HepG2 (cell line): ENCODE results near the gene ZMYM1. TPM values are rescaled to one million over a fixed set of nuclear protein-coding genes. Genes with fewer than 3 reads are reported as not detected.

Source experiments
- BRF2 ChIP-seq: sonication (generic); formaldehyde crosslinking; IDR thresholded peaks from 2 replicates; pipeline ENCODE4 v1.8.1; 2022; ENCODE audit warnings: mild to moderate bottlenecking, missing genetic modification reagents
- DMAP1 ChIP-seq: IDR thresholded peaks from 2 replicates; pipeline ENCODE4 v1.6.1; 2016
- E2F2 ChIP-seq: sonication (generic); formaldehyde crosslinking; IDR thresholded peaks from 2 replicates; pipeline ENCODE4 v1.4.0; 2020; ENCODE audit warnings: missing genetic modification reagents, borderline replicate concordance
- ETV6 ChIP-seq: sonication (generic); formaldehyde crosslinking; conservative IDR thresholded peaks from 2 replicates; pipeline ENCODE4 v1.4.0; 2020; ENCODE audit warnings: missing genetic modification reagents
- HCFC1 ChIP-seq: fragments of 150-350 bp; IDR thresholded peaks from 2 replicates; pipeline ENCODE4 v1.6.1; 2014; ENCODE audit warnings: low read depth, low read length
- KDM2A ChIP-seq: sonication (generic); formaldehyde crosslinking; IDR thresholded peaks from 2 replicates; pipeline ENCODE4 v1.4.0; 2020; ENCODE audit warnings: low read depth, missing genetic modification reagents, borderline replicate concordance
- MXD4 ChIP-seq: IDR thresholded peaks from 2 replicates; pipeline ENCODE4 v1.6.1; 2016; ENCODE audit warnings: mild to moderate bottlenecking, missing biosample characterization, missing genetic modification reagents
- RORA ChIP-seq: sonication (generic); formaldehyde crosslinking; IDR thresholded peaks from 2 replicates; pipeline ENCODE4 v1.5.0; 2020; ENCODE audit warnings: mild to moderate bottlenecking, missing genetic modification reagents, moderate library complexity
- STAT5B ChIP-seq: sonication (generic); formaldehyde crosslinking; IDR thresholded peaks from 2 replicates; pipeline ENCODE4 v1.4.0; 2020; ENCODE audit warnings: missing genetic modification reagents
- STAT6 ChIP-seq: sonication (generic); formaldehyde crosslinking; IDR thresholded peaks from 2 replicates; pipeline ENCODE4 v1.4.0; 2020; ENCODE audit warnings: missing genetic modification reagents, mild to moderate bottlenecking, borderline replicate concordance
- ZBED4 ChIP-seq: sonication (generic); formaldehyde crosslinking; IDR thresholded peaks from 2 replicates; pipeline ENCODE4 v1.4.0; 2020; ENCODE audit warnings: missing genetic modification reagents, borderline replicate concordance
- ZNF101 ChIP-seq: sonication (generic); formaldehyde crosslinking; IDR thresholded peaks from 2 replicates; pipeline ENCODE4 v1.4.0; 2020; ENCODE audit warnings: mild to moderate bottlenecking, low read depth, missing genetic modification reagents, borderline replicate concordance
- ZNF235 ChIP-seq: sonication (generic); formaldehyde crosslinking; IDR thresholded peaks from 2 replicates; pipeline ENCODE4 v1.8.1; 2023; ENCODE audit warnings: mild to moderate bottlenecking, missing genetic modification reagents, borderline replicate concordance
- ZNF274 ChIP-seq: sonication (generic); formaldehyde crosslinking; IDR thresholded peaks from 2 replicates; pipeline ENCODE4 v1.5.1; 2020; ENCODE audit warnings: mild to moderate bottlenecking, missing genetic modification reagents
- ZNF577 ChIP-seq: sonication (generic); formaldehyde crosslinking; IDR thresholded peaks from 2 replicates; pipeline ENCODE4 v1.4.0; 2020; ENCODE audit warnings: mild to moderate bottlenecking, low read depth, missing genetic modification reagents, borderline replicate concordance
- ZNF878 ChIP-seq: sonication (generic); formaldehyde crosslinking; IDR thresholded peaks from 2 replicates; pipeline ENCODE4 v1.8.1; 2023; ENCODE audit warnings: mild to moderate bottlenecking, missing genetic modification reagents, moderate library complexity
- ZSCAN9 ChIP-seq: IDR thresholded peaks from 2 replicates; pipeline ENCODE4 v1.6.1; 2016; ENCODE audit warnings: borderline replicate concordance
- polyA plus RNA-seq, 8 experiments: library from polyadenylated mRNA; depleted of rRNA in 3 of 8; stranded (reverse) in 7 of 8; unstranded in 1 of 8; fragments of >200 nt; fragmentation: Illumina TruSeq in 4 of 8; extraction: Trizol in 4 of 8; gene quantifications; 2 replicates each; pipeline versions ENCODE4 v1.2.1 to v1.2.3, GENCODE V29; 2011 to 2016; ENCODE audit warnings: low read depth in 4 of 8, missing spikeins in 1 of 8, mixed read lengths in 1 of 8; ENCODE audit not compliant: insufficient read depth in 1 of 8
- total RNA-seq, 5 experiments: library from RNA; depleted of rRNA; stranded (reverse); fragments of >200 nt; fragmentation: Illumina TruSeq; extraction: Trizol; gene quantifications; 2 replicates each; pipeline ENCODE4 v1.2.3, GENCODE V29; 2016; ENCODE audit warnings: low read depth in 1 of 5

Gene ZMYM1
- total and polyA plus RNA-seq, 2 of the 13 experiments (the other 11 are each of a cell fraction or from before 2014, with no cell fraction given) = 10.0 to 16.2 TPM

- TF ChIP-seq STAT6 = no peak
- TF ChIP-seq DMAP1 (CRISPR knock-in tag) = peak; percentile 79; the same call in 1 of the 2 replicates
- TF ChIP-seq ETV6 (CRISPR knock-in tag) = no peak
- TF ChIP-seq ZSCAN9 (CRISPR knock-in tag) = no peak
- 0 out of 2 replicates have a peak, but pooled peaks have one; percentile 77 for TF ChIP-seq ZNF274
- TF ChIP-seq MXD4 = no peak
- TF ChIP-seq ZNF101 (CRISPR knock-in tag) = no peak
- no peak for TF ChIP-seq E2F2 (CRISPR knock-in tag)
- TF ChIP-seq KDM2A = peak; percentile 53; the same call in 1 of the 2 replicates
- TF ChIP-seq ZNF235 = 0 out of 2 replicates have a peak, but pooled peaks have one; percentile 36
- no peak for TF ChIP-seq ZBED4 (CRISPR knock-in tag)
- TF ChIP-seq BRF2 (CRISPR knock-in tag) = 0 out of 2 replicates have a peak, but pooled peaks have one; percentile 41
- TF ChIP-seq ZNF577 (CRISPR knock-in tag) = no peak
- 0 out of 2 replicates have a peak, but pooled peaks have one; percentile 40 for TF ChIP-seq ZNF878
- no peak for TF ChIP-seq STAT5B (CRISPR knock-in tag)
- 0 out of 2 replicates have a peak, but pooled peaks have one; percentile 27 for TF ChIP-seq HCFC1
- no peak for TF ChIP-seq RORA (CRISPR knock-in tag)
Observed at GRCh38 chr1:35079003-35079930, at the start of gene ZMYM1 (continued).
